CD4-positive, alpha-beta T cell treated with Interleukin-12 subunit alpha and Interleukin-12 subunit beta, for 1 hour (primary cell): Measurements from ENCODE around the gene PAK1.

Experiments
- DNase-seq: peaks from one replicate; pipeline ENCODE4 v3.0.0-alpha.2; 2020

PAK1 gene

GRCh38 chr11:77435972-77436371 lies 37.9 kb downstream of the PAK1 start:
- DNase-seq: no peak

- no peak for DNase-seq
These were observed 42.1 kb downstream of the PAK1 start for GRCh38 chr11:77431813-77432212.

GRCh38 chr11:77428598-77428997 lies 45.3 kb downstream of the PAK1 start:
- no peak for DNase-seq

- no peak for DNase-seq
These were observed 48.5 kb downstream of the PAK1 start for GRCh38 chr11:77425346-77425745.

- DNase-seq: no peak
These were observed 49.2 kb downstream of the PAK1 start for GRCh38 chr11:77424644-77425043.

GRCh38 chr11:77423624-77424023 lies 50.3 kb downstream of the PAK1 start:
- DNase-seq: no peak

GRCh38 chr11:77422687-77423086 lies 51.2 kb downstream of the PAK1 start:
- DNase-seq: no peak

GRCh38 chr11:77421041-77421723 lies 52.7 kb downstream of the PAK1 start:
- no peak for DNase-seq

GRCh38 chr11:77418971-77419597 lies 54.8 kb downstream of the PAK1 start:
- DNase-seq: no peak

GRCh38 chr11:77418155-77418970 lies 55.5 kb downstream of the PAK1 start:
- no peak for DNase-seq

GRCh38 chr11:77416357-77416756 lies 57.5 kb downstream of the PAK1 start:
- no peak for DNase-seq

GRCh38 chr11:77413850-77414460 lies 59.9 kb downstream of the PAK1 start:
- DNase-seq: no peak

GRCh38 chr11:77412814-77413213 lies 61.1 kb downstream of the PAK1 start:
- no peak for DNase-seq

- peak; percentile 78 for DNase-seq
These were observed 62.0 kb downstream of the PAK1 start for GRCh38 chr11:77411717-77412441.

- DNase-seq: peak; percentile 11
These were observed 62.7 kb downstream of the PAK1 start for GRCh38 chr11:77411137-77411707.

- DNase-seq: no peak
These were observed 63.6 kb downstream of the PAK1 start for GRCh38 chr11:77410076-77410827.

GRCh38 chr11:77409046-77409445 lies 64.8 kb downstream of the PAK1 start:
- no peak for DNase-seq

- no peak for DNase-seq
These were observed 66.3 kb downstream of the PAK1 start for GRCh38 chr11:77407613-77408012.

- no peak for DNase-seq
These were observed 67.5 kb downstream of the PAK1 start for GRCh38 chr11:77406396-77406795.

GRCh38 chr11:77403211-77403610 lies 70.7 kb downstream of the PAK1 start:
- DNase-seq: no peak

GRCh38 chr11:77402218-77402556 lies 71.7 kb downstream of the PAK1 start:
- no peak for DNase-seq
